H9 (cell line): ENCODE data around the gene RHBDD1. TPM values are rescaled to one million over a fixed set of nuclear protein-coding genes. Genes with fewer than 3 reads are reported as not detected.

Experiments
- DNase-seq: peaks from one replicate; pipeline ENCODE4 v3.0.0-alpha.2; 2017
- H2AFZ ChIP-seq: one replicate; pipeline ENCODE4 v1.6.1; 2013; ENCODE audit warnings: mild to moderate bottlenecking, low read length, control low read depth, moderate library complexity
- H2AK5ac ChIP-seq: 2 replicates; pipeline ENCODE4 v1.6.1; 2013; ENCODE audit warnings: low read length, control low read depth, mixed read lengths; ENCODE audit not compliant: insufficient read length
- H2BK120ac ChIP-seq: one replicate; pipeline ENCODE4 v1.6.1; 2013; ENCODE audit warnings: low read depth, mild to moderate bottlenecking, low read length, control low read depth, inconsistent platforms; ENCODE audit not compliant: poor library complexity, severe bottlenecking
- H2BK12ac ChIP-seq: 2 replicates; pipeline ENCODE4 v1.6.1; 2013; ENCODE audit warnings: low read length, control low read depth, mixed read lengths, low read depth; ENCODE audit not compliant: insufficient read length
- H2BK15ac ChIP-seq: 2 replicates; pipeline ENCODE4 v1.6.1; 2013; ENCODE audit warnings: low read depth, low read length, control low read depth
- H2BK20ac ChIP-seq: one replicate; pipeline ENCODE4 v1.6.1; 2013; ENCODE audit warnings: low read depth, mild to moderate bottlenecking, low read length, control low read depth, inconsistent platforms; ENCODE audit not compliant: poor library complexity, severe bottlenecking
- H2BK5ac ChIP-seq: 2 replicates; pipeline ENCODE4 v1.6.1; 2013; ENCODE audit warnings: low read length, control low read depth, mixed read lengths; ENCODE audit not compliant: insufficient read length
- H3K14ac ChIP-seq: 2 replicates; pipeline ENCODE4 v1.6.1; 2013; ENCODE audit warnings: low read length, control low read depth; ENCODE audit not compliant: insufficient read depth
- H3K18ac ChIP-seq: 2 replicates; pipeline ENCODE4 v1.6.1; 2013; ENCODE audit warnings: low read depth, mild to moderate bottlenecking, mixed read lengths, low read length, control low read depth; ENCODE audit not compliant: insufficient read length
- H3K23ac ChIP-seq: 2 replicates; pipeline ENCODE4 v1.6.1; 2013; ENCODE audit warnings: low read length, control low read depth, mixed read lengths, low read depth; ENCODE audit not compliant: insufficient read length
- H3K23me2 ChIP-seq: 2 replicates; pipeline ENCODE4 v1.6.1; 2013; ENCODE audit warnings: low read depth, mild to moderate bottlenecking, mixed read lengths, low read length, control low read depth; ENCODE audit not compliant: insufficient read length, poor library complexity, severe bottlenecking
- H3K27ac ChIP-seq: 2 replicates; pipeline ENCODE4 v1.5.1; 2013; ENCODE audit warnings: low read length, control low read depth, mixed read lengths, low read depth; ENCODE audit not compliant: insufficient read length
- H3K27me3 ChIP-seq: 2 replicates; pipeline ENCODE4 v1.6.1; 2013; ENCODE audit warnings: low read length, control low read depth, inconsistent platforms; ENCODE audit not compliant: insufficient read depth
- H3K4ac ChIP-seq: 2 replicates; pipeline ENCODE4 v1.6.1; 2013; ENCODE audit warnings: low read depth, mild to moderate bottlenecking, control low read depth, inconsistent platforms, low read length, moderate library complexity
- H3K4me1 ChIP-seq: 2 replicates; pipeline ENCODE4 v1.6.1; 2013; ENCODE audit warnings: low read length, control low read depth, inconsistent platforms; ENCODE audit not compliant: insufficient read depth
- H3K4me2 ChIP-seq: 2 replicates; pipeline ENCODE4 v1.6.1; 2013; ENCODE audit warnings: low read length, control low read depth, mixed read lengths; ENCODE audit not compliant: insufficient read length, insufficient read depth
- H3K56ac ChIP-seq: 2 replicates; pipeline ENCODE4 v1.6.1; 2013; ENCODE audit warnings: low read depth, mild to moderate bottlenecking, mixed read lengths, low read length, control low read depth; ENCODE audit not compliant: insufficient read length
- H3K79me1 ChIP-seq: 2 replicates; pipeline ENCODE4 v1.6.1; 2013; ENCODE audit warnings: low read depth, mild to moderate bottlenecking, moderate library complexity, low read length, control low read depth, inconsistent platforms; ENCODE audit not compliant: insufficient read depth, poor library complexity, severe bottlenecking
- H3K79me2 ChIP-seq: 2 replicates; pipeline ENCODE4 v1.6.1; 2013; ENCODE audit warnings: low read length, control low read depth, inconsistent platforms; ENCODE audit not compliant: insufficient read depth
- H3K9ac ChIP-seq: 2 replicates; pipeline ENCODE4 v1.6.1; 2013; ENCODE audit warnings: low read length, control low read depth, mixed read lengths; ENCODE audit not compliant: insufficient read length; ENCODE audit errors: extremely low read depth
- H3K9me3 ChIP-seq: one replicate; pipeline ENCODE4 v1.6.1; 2013; ENCODE audit warnings: low read depth, low read length, inconsistent platforms; ENCODE audit not compliant: control insufficient read depth
- H3T11ph ChIP-seq: one replicate; pipeline ENCODE4 v1.6.1; 2013; ENCODE audit warnings: mild to moderate bottlenecking, low read length, control low read depth, inconsistent platforms
- H4K20me1 ChIP-seq: one replicate; pipeline ENCODE4 v1.6.1; 2013; ENCODE audit not compliant: control insufficient read depth, insufficient read length, insufficient read depth
- H4K5ac ChIP-seq: 2 replicates; pipeline ENCODE4 v1.6.1; 2013; ENCODE audit warnings: low read depth, mild to moderate bottlenecking, mixed read lengths, low read length, control low read depth; ENCODE audit not compliant: insufficient read length
- H4K8ac ChIP-seq: replicated peaks from 2 replicates; pipeline ENCODE4 v1.6.1; 2013; ENCODE audit warnings: low read length, control low read depth, mixed read lengths, low read depth; ENCODE audit not compliant: insufficient read length
- H4K91ac ChIP-seq: 2 replicates; pipeline ENCODE4 v1.6.1; 2013; ENCODE audit warnings: low read depth, mild to moderate bottlenecking, moderate library complexity, mixed read lengths, low read length, control low read depth; ENCODE audit not compliant: insufficient read length
- H3K27ac Mint-ChIP-seq, 3 experiments: 2 replicates in 2 of 3; 3 replicates in 1 of 3; pipeline ENCODE4 v1.8.0; 2020 to 2021; ENCODE audit warnings: mixed read lengths in 3 of 3, mild to moderate bottlenecking in 1 of 3, moderate library complexity in 1 of 3
- H3K27me3 Mint-ChIP-seq: 2 replicates; pipeline ENCODE4 v1.8.0; 2021; ENCODE audit warnings: low read depth, mild to moderate bottlenecking, moderate library complexity, mixed read lengths
- H3K36me3 Mint-ChIP-seq, 3 experiments: 2 replicates in 2 of 3; 3 replicates in 1 of 3; pipeline ENCODE4 v1.8.0; 2020 to 2021; ENCODE audit warnings: low read depth in 3 of 3, mixed read lengths in 3 of 3; ENCODE audit not compliant: insufficient read depth in 1 of 3
- H3K4me1 Mint-ChIP-seq, 2 experiments: 2 replicates each; pipeline ENCODE4 v1.8.0; 2020; ENCODE audit warnings: mixed read lengths in 2 of 2
- H3K4me3 Mint-ChIP-seq, 2 experiments: 2 replicates in 1 of 2; 3 replicates in 1 of 2; pipeline ENCODE4 v1.8.0; 2020 to 2021; ENCODE audit warnings: mild to moderate bottlenecking in 2 of 2, mixed read lengths in 2 of 2, moderate library complexity in 1 of 2
- H3K9me3 Mint-ChIP-seq, 2 experiments: 2 replicates in 1 of 2; 3 replicates in 1 of 2; pipeline ENCODE4 v1.8.0; 2020; ENCODE audit warnings: mild to moderate bottlenecking in 2 of 2, mixed read lengths in 2 of 2, moderate library complexity in 1 of 2
- CTCF ChIP-seq: fragments of 200-600 bp; sonication (generic); conservative IDR thresholded peaks from 3 replicates; pipeline ENCODE4 v1.8.0; 2021; ENCODE audit warnings: antibody characterized with exemption, mild to moderate bottlenecking
- WGBS: extraction: QIAGEN DNeasy Blood & Tissue Kit; methylation state at CpG from one replicate; pipeline ENCODE4 v1.1.7; 2013; ENCODE audit warnings: missing lambda C conversion rate, low lambda C conversion rate, mixed read lengths; ENCODE audit not compliant: insufficient read length; ENCODE audit errors: extremely low coverage; 5-methylcytosine and 5-hydroxymethylcytosine counted together
- total RNA-seq: library from RNA; stranded (reverse); gene quantifications from 2 replicates; pipeline ENCODE4 v1.2.1, GENCODE V29; 2021

Gene RHBDD1
- total RNA-seq, 1 experiment from 2014 or later: 24.9 TPM

- H2BK5ac ChIP-seq: no peak overlapping the region
- no peak overlapping the region for H3K27ac Mint-ChIP-seq
- H3K18ac ChIP-seq: no peak overlapping the region
- no peak overlapping the region for H3K14ac ChIP-seq
- H3T11ph ChIP-seq: no peak overlapping the region
- H2AK5ac ChIP-seq: no peak overlapping the region
- H3K36me3 Mint-ChIP-seq: peaks cover 0 to 6% (median 6%) of the 10 kb centered on the region in 3 experiments; a peak in 4 of 7 replicates
- no peaks in the 10 kb centered on the region for H3K9me3 ChIP-seq
- no peak for TF ChIP-seq CTCF
- DNase-seq: no peak
- no peak overlapping the region for H4K91ac ChIP-seq
- no peaks in the 10 kb centered on the region for H3K23me2 ChIP-seq
- no peak overlapping the region for H2BK12ac ChIP-seq
- H4K5ac ChIP-seq: no peak overlapping the region
- no peak overlapping the region for H4K8ac ChIP-seq
- no peak overlapping the region for H2AFZ ChIP-seq
- no peak overlapping the region for H2BK120ac ChIP-seq
- H3K4me2 ChIP-seq: no peak overlapping the region
- no peak overlapping the region for H3K27ac ChIP-seq
- H4K20me1 ChIP-seq: no peaks in the 10 kb centered on the region
- no peak overlapping the region for H3K56ac ChIP-seq
- no peaks in the 10 kb centered on the region for H3K79me2 ChIP-seq
- no peak overlapping the region for H2BK20ac ChIP-seq
- no peaks in the 10 kb centered on the region for H3K27me3 ChIP-seq
- H3K4me1 Mint-ChIP-seq: no peaks in the 10 kb centered on the region
- no peak overlapping the region for H3K9ac ChIP-seq
- peaks cover 2% of the 10 kb centered on the region; the same call in 1 of the 2 replicates for H3K4me1 ChIP-seq
- no peaks in the 10 kb centered on the region for H3K27me3 Mint-ChIP-seq
- H3K23ac ChIP-seq: no peak overlapping the region
- H3K79me1 ChIP-seq: no peaks in the 10 kb centered on the region
- no peak overlapping the region for H3K4ac ChIP-seq
- no peak overlapping the region for H3K4me3 Mint-ChIP-seq
- H2BK15ac ChIP-seq: no peak overlapping the region
- no peaks in the 10 kb centered on the region for H3K9me3 Mint-ChIP-seq
- no CpG with 5 or more reads among the region's 4 CpGs for WGBS
These were observed 157.3 kb downstream of the RHBDD1 start for GRCh38 chr2:226993171-226993570.
